ENCODE results near the gene CRYBG2.

The CRYBG2 gene

DNA sequence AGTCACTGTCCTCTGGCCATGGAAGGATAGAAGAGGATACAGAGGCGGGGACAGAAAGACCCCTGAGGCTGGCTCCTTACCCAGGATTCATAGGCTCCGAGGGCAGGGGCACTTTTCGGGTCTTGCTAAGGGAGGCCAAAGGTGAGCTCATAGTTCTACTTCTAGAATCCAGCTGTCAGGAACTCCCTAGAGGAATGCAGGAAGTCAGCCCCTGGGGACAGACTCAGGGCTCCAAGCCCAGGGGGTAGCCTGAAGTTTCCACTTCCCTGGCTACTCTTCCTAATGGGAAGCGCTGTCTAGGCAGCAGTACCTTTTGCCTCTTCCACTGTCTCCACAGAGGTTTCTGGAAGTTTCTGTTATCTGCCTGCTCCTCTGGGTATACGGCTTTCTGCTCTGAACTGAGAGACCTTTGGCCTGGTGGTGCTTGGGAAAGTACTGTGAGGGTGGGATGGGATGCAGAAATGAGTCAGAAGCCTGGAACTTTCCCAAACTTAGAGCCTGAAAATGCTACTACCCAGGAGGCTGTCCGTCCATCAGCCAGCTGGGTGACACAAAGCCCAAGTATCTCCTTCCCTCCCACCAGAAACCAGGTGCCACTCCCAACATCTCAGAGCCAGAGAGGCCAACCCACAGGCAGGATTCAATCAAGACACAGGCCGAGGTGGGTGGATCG, 51.1 kb downstream of the CRYBG2 start:
- no peaks in the 10 kb centered on the region for H3K27me3 ChIP-seq (replicated peaks; ENCODE audit: insufficient read depth, low read length)
- H3K79me2 ChIP-seq (ENCODE audit: low read length): peaks cover 11% of the 10 kb centered on the region
- H2AFZ ChIP-seq (ENCODE audit: low read length): no peak overlapping the region
- H3K9me3 ChIP-seq (replicated peaks; ENCODE audit: insufficient read depth, low read length): no peaks in the 10 kb centered on the region
- no peak for DNase-seq
- no peak overlapping the region for H3K4me2 ChIP-seq (ENCODE audit: low read depth, low read length)
- peaks cover 10% of the 10 kb centered on the region for H3F3A ChIP-seq (ENCODE audit: insufficient read depth, low read length)
- H3K9me2 ChIP-seq (replicated peaks; ENCODE audit: insufficient read depth, low read length): no peaks in the 10 kb centered on the region
- H4K20me1 ChIP-seq (ENCODE audit: insufficient read depth, low read length): no peaks in the 10 kb centered on the region
- H3K36me3 ChIP-seq (replicated peaks; ENCODE audit: insufficient read depth, low read length): no peaks in the 10 kb centered on the region
- H3K4me1 ChIP-seq (ENCODE audit: low read length): peaks cover 12% of the 10 kb centered on the region
- no peak overlapping the region for H3K9ac ChIP-seq (ENCODE audit: low read length)
- TF ChIP-seq EZH2 (optimal IDR thresholded peaks at IDR 0.05; ENCODE audit: low read depth, low read length) (no peak), EZH2phosphoT487 (IDR thresholded peaks at IDR 0.05; ENCODE audit: low read length) (no peak)
- TF ChIP-seq, protein P1, sequence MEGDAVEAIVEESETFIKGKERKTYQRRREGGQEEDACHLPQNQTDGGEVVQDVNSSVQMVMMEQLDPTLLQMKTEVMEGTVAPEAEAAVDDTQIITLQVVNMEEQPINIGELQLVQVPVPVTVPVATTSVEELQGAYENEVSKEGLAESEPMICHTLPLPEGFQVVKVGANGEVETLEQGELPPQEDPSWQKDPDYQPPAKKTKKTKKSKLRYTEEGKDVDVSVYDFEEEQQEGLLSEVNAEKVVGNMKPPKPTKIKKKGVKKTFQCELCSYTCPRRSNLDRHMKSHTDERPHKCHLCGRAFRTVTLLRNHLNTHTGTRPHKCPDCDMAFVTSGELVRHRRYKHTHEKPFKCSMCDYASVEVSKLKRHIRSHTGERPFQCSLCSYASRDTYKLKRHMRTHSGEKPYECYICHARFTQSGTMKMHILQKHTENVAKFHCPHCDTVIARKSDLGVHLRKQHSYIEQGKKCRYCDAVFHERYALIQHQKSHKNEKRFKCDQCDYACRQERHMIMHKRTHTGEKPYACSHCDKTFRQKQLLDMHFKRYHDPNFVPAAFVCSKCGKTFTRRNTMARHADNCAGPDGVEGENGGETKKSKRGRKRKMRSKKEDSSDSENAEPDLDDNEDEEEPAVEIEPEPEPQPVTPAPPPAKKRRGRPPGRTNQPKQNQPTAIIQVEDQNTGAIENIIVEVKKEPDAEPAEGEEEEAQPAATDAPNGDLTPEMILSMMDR (IDR thresholded peaks at IDR 0.05; ENCODE audit: low read length): no peak
- no peak overlapping the region for H3K27ac ChIP-seq (ENCODE audit: low read length)
- no peak overlapping the region for H3K4me3 ChIP-seq (ENCODE audit: low read length)

DNA sequence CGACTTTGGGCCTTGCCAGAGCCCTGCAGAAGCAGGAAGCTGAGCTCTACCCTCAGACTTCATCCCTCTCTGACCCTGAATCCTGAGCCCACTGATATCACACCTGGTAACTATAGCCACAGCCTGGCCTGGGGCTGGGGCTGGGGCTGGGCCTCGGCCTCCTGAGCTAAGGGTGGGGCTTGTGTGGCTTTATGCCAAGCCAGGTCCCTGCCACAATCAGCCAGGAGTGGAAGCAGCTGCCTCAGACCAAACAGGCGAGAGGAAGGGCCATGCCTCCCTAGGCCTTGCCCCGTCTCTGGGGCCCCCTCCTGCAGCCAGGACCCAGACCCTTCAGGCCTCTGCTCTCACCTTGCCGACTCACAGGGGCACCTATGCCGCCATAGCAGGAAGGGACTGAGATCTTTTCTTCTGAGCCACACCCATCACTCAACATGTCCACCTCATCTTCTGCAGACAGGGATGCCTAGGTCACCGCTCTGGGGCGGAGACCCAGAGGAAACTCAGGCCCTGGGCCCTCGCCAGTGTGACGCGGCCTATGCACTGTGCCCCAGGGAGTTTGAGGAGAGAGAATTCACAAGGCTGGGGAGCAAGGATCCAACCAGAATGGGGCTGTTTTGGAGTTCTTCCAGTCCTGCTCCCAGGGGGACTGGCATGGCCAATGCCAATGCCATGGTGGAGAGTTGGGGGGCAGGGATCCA, 53.2 kb downstream of the CRYBG2 start:
- peaks cover 6% of the 10 kb centered on the region for H3K4me1 ChIP-seq (ENCODE audit: low read length)
- H3K4me2 ChIP-seq (ENCODE audit: low read depth, low read length): no peak overlapping the region
- TF ChIP-seq EZH2 (optimal IDR thresholded peaks at IDR 0.05; ENCODE audit: low read depth, low read length) (no peak), EZH2phosphoT487 (IDR thresholded peaks at IDR 0.05; ENCODE audit: low read length) (no peak)
- TF ChIP-seq, protein P1 (IDR thresholded peaks at IDR 0.05; ENCODE audit: low read length): no peak
- no peaks in the 10 kb centered on the region for H3K36me3 ChIP-seq (replicated peaks; ENCODE audit: insufficient read depth, low read length)
- H3F3A ChIP-seq (ENCODE audit: insufficient read depth, low read length): no peaks in the 10 kb centered on the region
- H3K27me3 ChIP-seq (replicated peaks; ENCODE audit: insufficient read depth, low read length): no peaks in the 10 kb centered on the region
- peaks cover 5% of the 10 kb centered on the region for H3K79me2 ChIP-seq (ENCODE audit: low read length)
- H3K27ac ChIP-seq (ENCODE audit: low read length): no peak overlapping the region
- no peak overlapping the region for H2AFZ ChIP-seq (ENCODE audit: low read length)
- H4K20me1 ChIP-seq (ENCODE audit: insufficient read depth, low read length): no peaks in the 10 kb centered on the region
- H3K9me3 ChIP-seq (replicated peaks; ENCODE audit: insufficient read depth, low read length): no peaks in the 10 kb centered on the region
- H3K9me2 ChIP-seq (replicated peaks; ENCODE audit: insufficient read depth, low read length): no peaks in the 10 kb centered on the region
- no peak for DNase-seq
- H3K4me3 ChIP-seq (ENCODE audit: low read length): no peak overlapping the region
- no peak overlapping the region for H3K9ac ChIP-seq (ENCODE audit: low read length)

DNA sequence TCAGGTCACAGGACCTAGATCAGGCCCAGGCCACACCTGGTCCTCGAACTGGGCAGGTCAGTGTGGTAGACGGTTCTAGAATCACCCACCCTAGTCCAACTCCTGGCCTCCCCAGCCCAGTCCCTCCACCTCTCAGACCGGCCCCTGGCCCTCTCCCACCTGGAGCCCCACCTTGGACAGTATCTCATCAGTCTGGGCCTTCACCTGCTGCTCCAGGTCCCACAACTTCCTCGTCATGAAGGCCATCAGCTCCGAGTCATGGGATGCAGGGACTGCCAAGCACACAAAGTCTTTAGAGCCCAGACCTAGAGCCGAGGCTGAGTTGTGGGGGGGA, 56.2 kb downstream of the CRYBG2 start:
- H3K79me2 ChIP-seq (ENCODE audit: low read length): no peaks in the 10 kb centered on the region
- H3K27me3 ChIP-seq (replicated peaks; ENCODE audit: insufficient read depth, low read length): no peaks in the 10 kb centered on the region
- H3K36me3 ChIP-seq (replicated peaks; ENCODE audit: insufficient read depth, low read length): no peaks in the 10 kb centered on the region
- no peak overlapping the region for H3K27ac ChIP-seq (ENCODE audit: low read length)
- H2AFZ ChIP-seq (ENCODE audit: low read length): no peak overlapping the region
- H3K9me3 ChIP-seq (replicated peaks; ENCODE audit: insufficient read depth, low read length): no peaks in the 10 kb centered on the region
- H3K9ac ChIP-seq (ENCODE audit: low read length): no peak overlapping the region
- TF ChIP-seq EZH2phosphoT487 (IDR thresholded peaks at IDR 0.05; ENCODE audit: low read length) (no peak), EZH2 (optimal IDR thresholded peaks at IDR 0.05; ENCODE audit: low read depth, low read length) (no peak)
- TF ChIP-seq, protein P1 (IDR thresholded peaks at IDR 0.05; ENCODE audit: low read length): no peak
- DNase-seq: no peak
- H3K4me3 ChIP-seq (ENCODE audit: low read length): no peak overlapping the region
- H3K4me1 ChIP-seq (ENCODE audit: low read length): no peaks in the 10 kb centered on the region
- no peak overlapping the region for H3K4me2 ChIP-seq (ENCODE audit: low read depth, low read length)
- no peaks in the 10 kb centered on the region for H3F3A ChIP-seq (ENCODE audit: insufficient read depth, low read length)
- no peaks in the 10 kb centered on the region for H3K9me2 ChIP-seq (replicated peaks; ENCODE audit: insufficient read depth, low read length)
- no peaks in the 10 kb centered on the region for H4K20me1 ChIP-seq (ENCODE audit: insufficient read depth, low read length)
